ENCODE results near the gene SP1.

GRCh38 chr12:53430116-53430515, 50.1 kb downstream of the SP1 start:
- TF ChIP-seq CTCF (conservative IDR thresholded peaks at IDR 0.05; ENCODE audit: low read depth, low read length) = no peak
- no peak for TF ChIP-seq MAZ (IDR thresholded peaks at IDR 0.05; ENCODE audit: borderline replicate concordance, low read depth, low read length)
- no peak for TF ChIP-seq RCOR1 (IDR thresholded peaks at IDR 0.05; ENCODE audit: insufficient replicate concordance, low read length)
- TF ChIP-seq POLR2A (IDR thresholded peaks at IDR 0.05; ENCODE audit: low read depth, low read length) = no peak
- TF ChIP-seq CHD1 (IDR thresholded peaks at IDR 0.05; ENCODE audit: low read depth, low read length) = no peak
- no peak for TF ChIP-seq CEBPB (IDR thresholded peaks at IDR 0.05; ENCODE audit: low read depth, low read length)
- TF ChIP-seq BHLHE40 (IDR thresholded peaks at IDR 0.05; ENCODE audit: low read depth, low read length) = no peak
- no peak for TF ChIP-seq MAFK (IDR thresholded peaks at IDR 0.05; ENCODE audit: low read depth, low read length)
- TF ChIP-seq RAD21 (IDR thresholded peaks at IDR 0.05; ENCODE audit: low read length) = no peak
- no peak for TF ChIP-seq USF2 (IDR thresholded peaks at IDR 0.05; ENCODE audit: low read depth, low read length)
- TF ChIP-seq MXI1 (IDR thresholded peaks at IDR 0.05; ENCODE audit: borderline replicate concordance, low read depth, low read length) = no peak
- TF ChIP-seq SMC3 (IDR thresholded peaks at IDR 0.05; ENCODE audit: low read depth, low read length) = no peak
- TF ChIP-seq FOS (IDR thresholded peaks at IDR 0.05; ENCODE audit: low read depth, low read length) = no peak
- no peak for TF ChIP-seq ELK1 (IDR thresholded peaks at IDR 0.05; ENCODE audit: borderline replicate concordance, low read depth, low read length)

Measured in IMR-90 (cell line).